Heart left ventricle (tissue), 16 donors: ENCODE data around the gene MS4A14. TPM values are rescaled to one million over a fixed set of nuclear protein-coding genes. Genes with fewer than 3 reads are reported as not detected.
"Not testable (repeated sequence)": the region's sequence is repeated elsewhere in the genome, so short reads cannot be mapped to it uniquely, and the experiment has no call there.

Experiments
- ATAC-seq, 4 donors: fragments of 200-7000 bp; cut with Tn5 transposase; one replicate each; pipeline ENCODE4 v1.9.1; 2020 to 2022; ENCODE audit warnings: moderate library complexity in 4 of 4, mild to moderate bottlenecking in 3 of 4, moderate number of reproducible peaks in 1 of 4
- DNase-seq, 5 donors: peaks; one replicate each; pipeline ENCODE4 v3.0.0-alpha.2; 2020
- H3K27ac ChIP-seq, 12 donors: fragments of 200-600 bp; sonication (generic) in 4 of 12; one replicate each; pipeline versions ENCODE4 v1.5.0 to v1.8.0; 2016 to 2022; ENCODE audit warnings: mild to moderate bottlenecking in 2 of 12
- H3K27me3 ChIP-seq, 9 donors: fragments of 200-600 bp; sonication (generic) in 2 of 9; one replicate each; pipeline versions ENCODE4 v1.5.1 to v1.8.0; 2016 to 2022; ENCODE audit warnings: mild to moderate bottlenecking in 3 of 9
- H3K36me3 ChIP-seq, 9 donors: fragments of 200-600 bp; sonication (generic) in 2 of 9; one replicate each; pipeline versions ENCODE4 v1.5.0 to v1.8.0; 2018 to 2022; ENCODE audit warnings: mild to moderate bottlenecking in 2 of 9
- H3K4me1 ChIP-seq, 12 donors: fragments of 200-600 bp; sonication (generic) in 4 of 12; one replicate each; pipeline versions ENCODE4 v1.5.0 to v1.8.0; 2016 to 2022; ENCODE audit warnings: mild to moderate bottlenecking in 3 of 12
- H3K4me3 ChIP-seq, 12 donors: fragments of 200-600 bp; sonication (generic) in 4 of 12; one replicate each; pipeline versions ENCODE4 v1.5.0 to v1.8.0; 2017 to 2022; ENCODE audit warnings: mild to moderate bottlenecking in 9 of 12, moderate library complexity in 4 of 12
- H3K9me3 ChIP-seq, 12 donors: fragments of 200-600 bp; sonication (generic) in 4 of 12; one replicate each; pipeline versions ENCODE4 v1.5.0 to v1.8.0; 2016 to 2022; ENCODE audit warnings: mild to moderate bottlenecking in 1 of 12
- POLR2A ChIP-seq, 2 donors: fragments of 450-650 bp; IDR thresholded peaks; one replicate each; pipeline ENCODE4 v1.6.1; 2017; ENCODE audit warnings: antibody characterized with exemption in 2 of 2, mild to moderate bottlenecking in 2 of 2, moderate library complexity in 2 of 2
- WGBS, 4 donors: extraction: QIAGEN DNeasy Blood & Tissue Kit in 2 of 4; methylation state at CpG; one replicate each; pipeline versions ENCODE4 v1.1.5 to v1.1.7; 2013 to 2018; 5-methylcytosine and 5-hydroxymethylcytosine counted together
- intact Hi-C, 10 donors: fragments of 100-400 bp; cut with DNase I; formaldehyde crosslinking; loops; one replicate each; pipeline versions ENCODE4 v1.11.1 to v1.14.2; 2022
- polyA plus RNA-seq, 2 donors: library from polyadenylated mRNA; stranded (reverse); fragments of 200-250 nt; gene quantifications; one replicate each; pipeline ENCODE4 v1.2.3, GENCODE V29; 2013
- total RNA-seq, 9 donors: library from RNA; depleted of rRNA in 2 of 9; stranded (reverse); fragments of >200 nt in 2 of 9; fragmentation: NEBNext Ultra II Directional in 3 of 9; extraction: Animal tissue kit (Norgen Biotek cat#: 25700) in 3 of 9; gene quantifications; one replicate each; pipeline versions ENCODE4 v1.1.0 to v1.2.4, GENCODE V29; 2016 to 2023
- TF ChIP-seq, protein P1 (sequence below), 12 donors: fragments of 200-600 bp; sonication (generic) in 4 of 12; IDR thresholded peaks; one replicate each; pipeline versions ENCODE4 v1.5.0 to v1.8.0; 2018 to 2022; ENCODE audit warnings: antibody characterized with exemption in 12 of 12, mild to moderate bottlenecking in 5 of 12
- donor health status: ischemic (EF 13 %, LVEDD 7.1; RV severe dilation, severe dysfunction).
- donor health status: healthy with polysubstance abuse.
- donor health status: DM: no; HTN: yes; CAD: no.
- donor health status: DM: no; HTN: no; CAD: no.
- donor health status: ischemic (EF 25% LVEDD 6.9; RV normal size, moderate dysfunction).
- donor health status: ischemic (EF 25% LVEDD 5.7; RV mildly dilated, moderate dysfunction).
- donor health status: healthy.
- donor health status: DM: yes; HTN: yes; CAD: no.
- donor health status: ischemic (EF 35%, LVEDD 5.7; RV mildly dilated, moderate dysfunction).
- donor health status: nonischemic (EF 11% LVEDD 7.7; RV severe dilation, severe dysfunction).
- donor health status: DM: yes; HTN: yes; CAD: no.
- donor health status: PGD.
- donor health status: ischemic (EF 29% LVEDD 5.4; RV normal size, mild dysfunction).
- donor health status: nonischemic (EF 23%, LVEDD 6.1; RV moderate dilation, normal function).

The MS4A14 gene
- total and polyA plus RNA-seq, 11 donors = 0.12 to 2.7 (median 0.50) TPM

- no peak for ATAC-seq
- no peaks in the 10 kb centered on the region for H3K27me3 ChIP-seq
- H3K4me1 ChIP-seq = peaks cover 0 to 9% (median 0%) of the 10 kb centered on the region in 12 donors
- WGBS, 4 donors = 24 to 34% (median 31%) methylated on average over 2 of the region's 2 CpGs
- no peaks in the 10 kb centered on the region for H3K36me3 ChIP-seq
- H3K4me3 ChIP-seq = no peak overlapping the region
- H3K9me3 ChIP-seq = peaks cover 0 to 19% (median 0%) of the 10 kb centered on the region in 12 donors
- no peak for DNase-seq
- H3K27ac ChIP-seq = no peak overlapping the region
- intact Hi-C loops = no loop called here
- TF ChIP-seq, protein P1, sequence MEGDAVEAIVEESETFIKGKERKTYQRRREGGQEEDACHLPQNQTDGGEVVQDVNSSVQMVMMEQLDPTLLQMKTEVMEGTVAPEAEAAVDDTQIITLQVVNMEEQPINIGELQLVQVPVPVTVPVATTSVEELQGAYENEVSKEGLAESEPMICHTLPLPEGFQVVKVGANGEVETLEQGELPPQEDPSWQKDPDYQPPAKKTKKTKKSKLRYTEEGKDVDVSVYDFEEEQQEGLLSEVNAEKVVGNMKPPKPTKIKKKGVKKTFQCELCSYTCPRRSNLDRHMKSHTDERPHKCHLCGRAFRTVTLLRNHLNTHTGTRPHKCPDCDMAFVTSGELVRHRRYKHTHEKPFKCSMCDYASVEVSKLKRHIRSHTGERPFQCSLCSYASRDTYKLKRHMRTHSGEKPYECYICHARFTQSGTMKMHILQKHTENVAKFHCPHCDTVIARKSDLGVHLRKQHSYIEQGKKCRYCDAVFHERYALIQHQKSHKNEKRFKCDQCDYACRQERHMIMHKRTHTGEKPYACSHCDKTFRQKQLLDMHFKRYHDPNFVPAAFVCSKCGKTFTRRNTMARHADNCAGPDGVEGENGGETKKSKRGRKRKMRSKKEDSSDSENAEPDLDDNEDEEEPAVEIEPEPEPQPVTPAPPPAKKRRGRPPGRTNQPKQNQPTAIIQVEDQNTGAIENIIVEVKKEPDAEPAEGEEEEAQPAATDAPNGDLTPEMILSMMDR (IDR thresholded peaks at IDR 0.05) = no peak
- no peak for TF ChIP-seq POLR2A (IDR thresholded peaks at IDR 0.05)
Measured at GRCh38 chr11:60357771-60358170, 38.5 kb upstream of the MS4A14 start.

GRCh38 chr11:60360621-60361020 is 35.6 kb upstream of the MS4A14 start:
- intact Hi-C loops = loop anchor here in 6 of 10 donors (5.0 kb wide), 2 partner anchors 127 to 257 kb away; no protein-coding TSS in a partner anchor
- H3K27ac ChIP-seq = no peak overlapping the region
- ATAC-seq (no peak), DNase-seq (no peak)
- H3K4me1 ChIP-seq = peaks cover 0 to 20% (median 0%) of the 10 kb centered on the region in 12 donors
- WGBS, 4 donors = 54 to 84% (median 77%) methylated on average over 4 of the region's 4 CpGs
- TF ChIP-seq, protein P1 (IDR thresholded peaks at IDR 0.05) = no peak
- TF ChIP-seq POLR2A (IDR thresholded peaks at IDR 0.05) = no peak
- no peaks in the 10 kb centered on the region for H3K36me3 ChIP-seq
- H3K4me3 ChIP-seq = no peak overlapping the region
- H3K27me3 ChIP-seq = peaks cover 0 to 11% (median 0%) of the 10 kb centered on the region in 9 donors
- peaks cover 0 to 15% (median 0%) of the 10 kb centered on the region in 12 donors for H3K9me3 ChIP-seq

GRCh38 chr11:60362241-60362640 is 34.0 kb upstream of the MS4A14 start:
- intact Hi-C loops = loop anchor here in 9 of 10 donors (2.0 to 5.0 kb wide), 3 partner anchors 125 to 257 kb away; no protein-coding TSS in a partner anchor
- 38 to 53% (median 48%) methylated on average over 1 of the region's 1 CpG for whole genome bisulfite sequencing, 4 donors
- Histone ChIP-seq H3K36me3 (no peaks in the 10 kb centered on the region), H3K27me3 (peaks cover 0 to 11% (median 0%) of the 10 kb centered on the region in 9 donors), H3K27ac (peak overlapping the region in 1 of 12 donors; percentile 46), H3K4me1 (peaks cover 0 to 20% (median 0%) of the 10 kb centered on the region in 12 donors), H3K9me3 (peaks cover 0 to 15% (median 0%) of the 10 kb centered on the region in 12 donors), H3K4me3 (no peak overlapping the region)
- ATAC-seq (no peak), DNase-seq (no peak)
- no peak for TF ChIP-seq POLR2A (IDR thresholded peaks at IDR 0.05)
- TF ChIP-seq, protein P1 (IDR thresholded peaks at IDR 0.05) = no peak

- WGBS, 4 donors = 51 to 58% (median 55%) methylated on average over 7 of the region's 7 CpGs
- peak; percentile 55 to 80 (median 72) for ATAC-seq
- peak overlapping the region in 1 of 12 donors; percentile 38 for H3K4me3 ChIP-seq
- H3K27me3 ChIP-seq = peaks cover 0 to 11% (median 0%) of the 10 kb centered on the region in 9 donors
- DNase-seq = peak in 4 of 5 donors; percentile 28 to 60 (median 40)
- H3K27ac ChIP-seq = peak overlapping the region in 3 of 12 donors; percentile 22 to 86 (median 39)
- peaks cover 0 to 20% (median 0%) of the 10 kb centered on the region in 12 donors for H3K4me1 ChIP-seq
- intact Hi-C loops = loop anchor here in 9 of 10 donors (2.0 to 5.0 kb wide), 3 partner anchors 123 to 255 kb away; no protein-coding TSS in a partner anchor
- TF ChIP-seq, protein P1 (IDR thresholded peaks at IDR 0.05) = peak; percentile 54 to 80 (median 69)
- TF ChIP-seq POLR2A (IDR thresholded peaks at IDR 0.05) = no peak
- no peaks in the 10 kb centered on the region for H3K36me3 ChIP-seq
- H3K9me3 ChIP-seq = peaks cover 0 to 15% (median 0%) of the 10 kb centered on the region in 12 donors
Measured at GRCh38 chr11:60363542-60364470, 32.5 kb upstream of the MS4A14 start.

DNA sequence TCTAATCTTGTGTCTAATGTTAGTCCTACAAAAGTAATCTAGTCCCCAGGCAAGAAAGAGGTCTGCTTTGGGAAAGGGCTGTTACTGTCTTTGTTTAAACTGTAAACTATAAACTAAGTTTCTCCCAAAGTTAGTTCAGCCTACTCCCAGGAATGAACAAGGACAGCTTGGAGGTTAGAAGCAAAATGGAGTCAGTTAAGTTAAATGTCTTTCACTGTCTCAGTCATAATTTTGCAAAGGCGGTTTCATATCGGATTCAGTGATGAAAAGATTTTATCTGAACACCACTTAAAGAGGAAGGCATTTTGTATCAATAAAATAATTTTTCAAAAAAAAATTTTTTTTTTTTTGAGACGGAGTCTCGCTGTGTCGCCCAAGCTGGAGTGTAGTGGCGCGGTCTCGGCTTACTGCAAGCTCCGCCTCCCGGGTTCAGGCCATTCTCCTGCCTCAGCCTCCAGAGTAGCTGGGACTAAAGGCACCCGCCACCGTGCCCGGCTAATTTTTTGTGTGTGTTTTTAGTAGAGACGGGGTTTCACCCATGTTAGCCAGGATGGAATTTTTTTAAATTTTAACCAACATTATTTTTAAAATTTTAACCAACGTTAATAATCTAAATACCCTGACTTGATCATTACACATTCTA is 29.9 kb upstream of the MS4A14 start:
- peaks cover 0 to 20% (median 0%) of the 10 kb centered on the region in 12 donors for H3K4me1 ChIP-seq
- H3K9me3 ChIP-seq, DNase-seq, intact Hi-C loops, H3K4me3 ChIP-seq, ATAC-seq, H3K36me3 ChIP-seq: not testable (repeated sequence)
- WGBS, 4 donors = 86 to 95% (median 88%) methylated on average over 15 of the region's 15 CpGs
- peaks cover 0 to 16% (median 0%) of the 10 kb centered on the region in 9 donors for H3K27me3 ChIP-seq
- peak overlapping the region in 1 of 12 donors; percentile 72 for H3K27ac ChIP-seq
